Mucosa of stomach (tissue), 1 donor: ENCODE measurements around the gene EYS.
"Not testable (repeated sequence)": the region's sequence is repeated elsewhere in the genome, so short reads cannot be mapped to it uniquely, and the experiment has no call there.

Experiments used
- H3K27me3 ChIP-seq: one replicate; pipeline ENCODE4 v1.7.0; 2013; ENCODE audit warnings: mild to moderate bottlenecking, low read length; ENCODE audit not compliant: control insufficient read depth, insufficient read depth
- H3K36me3 ChIP-seq: one replicate; pipeline ENCODE4 v1.7.0; 2013; ENCODE audit warnings: low read length; ENCODE audit not compliant: control insufficient read depth, insufficient read depth
- H3K4me1 ChIP-seq: one replicate; pipeline ENCODE4 v1.7.0; 2013; ENCODE audit warnings: mild to moderate bottlenecking, low read length; ENCODE audit not compliant: control insufficient read depth, insufficient read depth
- H3K4me3 ChIP-seq: one replicate; pipeline ENCODE4 v1.7.0; 2013; ENCODE audit warnings: low read length
- H3K9ac ChIP-seq: one replicate; pipeline ENCODE4 v1.7.0; 2013; ENCODE audit warnings: mild to moderate bottlenecking, low read length, moderate library complexity
- H3K9me3 ChIP-seq: one replicate; pipeline ENCODE4 v1.7.0; 2013; ENCODE audit warnings: mild to moderate bottlenecking, low read length, moderate library complexity; ENCODE audit not compliant: control insufficient read depth
- donor health status: Pancreatic carcinoma.

EYS gene

DNA sequence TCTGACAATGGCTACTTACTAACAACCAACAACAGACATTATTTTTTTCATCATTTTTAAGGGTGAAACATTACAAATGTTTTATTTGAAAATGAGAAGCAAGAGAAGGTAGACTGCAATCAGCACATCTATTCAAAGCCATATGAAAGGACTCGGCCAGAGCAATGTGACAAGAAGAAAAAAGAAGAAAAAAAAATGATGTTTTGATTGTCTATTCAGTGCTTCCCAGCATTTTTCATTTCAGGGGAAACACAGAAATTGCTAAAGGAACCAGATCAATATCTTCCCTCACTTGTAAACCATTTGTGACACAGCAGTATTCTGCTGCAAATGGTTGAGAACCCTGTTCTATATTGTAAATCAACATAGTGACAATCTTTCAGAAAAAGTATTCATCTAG is 270.7 kb downstream of the EYS start:
- H3K4me3 ChIP-seq = no peak overlapping the region
- no peaks in the 10 kb centered on the region for H3K4me1 ChIP-seq
- no peaks in the 10 kb centered on the region for H3K27me3 ChIP-seq
- no peak overlapping the region for H3K9ac ChIP-seq
- no peaks in the 10 kb centered on the region for H3K9me3 ChIP-seq
- no peaks in the 10 kb centered on the region for H3K36me3 ChIP-seq

- Histone ChIP-seq H3K36me3 (no peaks in the 10 kb centered on the region), H3K9ac (no peak overlapping the region), H3K9me3 (no peaks in the 10 kb centered on the region), H3K27me3 (no peaks in the 10 kb centered on the region), H3K4me1 (no peaks in the 10 kb centered on the region), H3K4me3 (no peak overlapping the region)
Measured at GRCh38 chr6:65416621-65417020, 290.4 kb downstream of the EYS start.

DNA sequence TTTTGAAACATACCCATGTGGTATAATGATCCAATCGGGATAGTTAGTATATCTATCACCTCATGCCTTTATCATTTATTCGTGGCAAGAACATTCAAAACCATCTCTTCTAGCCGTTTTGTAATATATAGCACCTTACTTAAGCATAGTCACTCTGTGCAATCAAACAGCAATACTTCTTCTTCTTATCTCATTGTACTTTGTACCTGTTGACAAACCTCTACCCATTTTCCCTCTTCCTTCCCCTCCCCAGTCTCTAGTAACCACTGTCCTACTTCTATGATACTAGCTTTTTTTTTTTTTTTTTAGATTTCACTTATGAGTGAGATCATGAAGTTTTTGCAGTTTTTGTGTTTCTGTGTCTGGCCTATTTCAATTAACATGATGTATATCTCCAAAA is 296.7 kb downstream of the EYS start:
- no peaks in the 10 kb centered on the region for H3K36me3 ChIP-seq
- no peaks in the 10 kb centered on the region for H3K27me3 ChIP-seq
- no peaks in the 10 kb centered on the region for H3K9me3 ChIP-seq
- no peak overlapping the region for H3K4me3 ChIP-seq
- H3K9ac ChIP-seq = no peak overlapping the region
- H3K4me1 ChIP-seq = no peaks in the 10 kb centered on the region

- Histone ChIP-seq H3K36me3 (no peaks in the 10 kb centered on the region), H3K4me1 (no peaks in the 10 kb centered on the region), H3K9me3 (no peaks in the 10 kb centered on the region), H3K27me3 (no peaks in the 10 kb centered on the region), H3K4me3 (no peak overlapping the region), H3K9ac (no peak overlapping the region)
Measured at GRCh38 chr6:65402564-65402963, 304.5 kb downstream of the EYS start.

- H3K27me3 ChIP-seq = no peaks in the 10 kb centered on the region
- no peaks in the 10 kb centered on the region for H3K36me3 ChIP-seq
- H3K4me3 ChIP-seq = no peak overlapping the region
- H3K9me3 ChIP-seq = no peaks in the 10 kb centered on the region
- no peak overlapping the region for H3K9ac ChIP-seq
- H3K4me1 ChIP-seq = no peaks in the 10 kb centered on the region
Measured at GRCh38 chr6:65399355-65400084, 307.5 kb downstream of the EYS start.

DNA sequence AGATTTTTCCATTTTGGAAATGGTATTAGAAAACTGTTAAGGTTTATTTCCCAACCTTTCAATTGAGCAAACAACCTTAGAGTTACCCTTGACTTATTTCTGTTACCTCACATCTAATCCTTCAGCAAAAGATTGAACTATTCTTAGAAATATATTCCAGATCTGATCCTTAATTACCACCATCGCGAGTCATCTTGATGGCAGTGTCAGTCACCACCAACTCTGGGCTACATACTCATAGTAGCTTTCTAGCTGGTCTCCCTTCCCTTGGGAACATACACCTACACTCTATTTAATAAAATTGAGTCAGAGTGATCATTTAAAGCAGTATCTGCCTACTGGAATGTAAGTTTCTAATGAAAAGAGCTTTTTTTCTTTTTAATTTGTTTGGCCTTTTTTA is 308.2 kb downstream of the EYS start:
- Histone ChIP-seq H3K9me3 (no peaks in the 10 kb centered on the region), H3K4me1 (no peaks in the 10 kb centered on the region), H3K36me3 (no peaks in the 10 kb centered on the region), H3K27me3 (no peaks in the 10 kb centered on the region), H3K9ac (no peak overlapping the region), H3K4me3 (no peak overlapping the region)

GRCh38 chr6:65350530-65350929 is 356.5 kb downstream of the EYS start:
- Histone ChIP-seq H3K4me3 (no peak overlapping the region), H3K9me3 (no peaks in the 10 kb centered on the region), H3K9ac (no peak overlapping the region), H3K4me1 (no peaks in the 10 kb centered on the region), H3K36me3 (no peaks in the 10 kb centered on the region), H3K27me3 (no peaks in the 10 kb centered on the region)

- not testable (repeated sequence) for H3K4me1 ChIP-seq, H3K36me3 ChIP-seq, H3K27me3 ChIP-seq, H3K9ac ChIP-seq, H3K4me3 ChIP-seq, H3K9me3 ChIP-seq
Measured at GRCh38 chr6:65302655-65303054, 404.4 kb downstream of the EYS start.

DNA sequence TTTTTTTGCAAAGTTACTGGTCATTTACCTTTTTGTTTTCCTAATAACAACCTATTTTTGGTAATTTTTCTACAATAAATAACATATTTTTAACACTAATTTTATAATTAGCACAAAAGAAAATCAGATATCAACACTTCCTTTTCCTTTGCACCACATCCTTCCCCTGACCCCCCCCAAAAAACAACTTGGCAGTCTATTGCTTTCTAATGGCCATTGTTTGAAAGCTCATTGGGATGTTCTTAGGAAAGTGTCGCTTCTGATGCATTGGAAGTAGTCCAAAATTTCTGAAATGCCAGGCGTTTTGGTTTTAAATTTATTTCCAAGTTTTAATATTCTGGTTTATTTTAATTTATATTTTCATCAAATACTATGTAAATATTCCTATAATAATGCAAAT is 407.8 kb downstream of the EYS start:
- Histone ChIP-seq H3K9me3 (no peaks in the 10 kb centered on the region), H3K9ac (no peak overlapping the region), H3K27me3 (no peaks in the 10 kb centered on the region), H3K36me3 (no peaks in the 10 kb centered on the region), H3K4me1 (no peaks in the 10 kb centered on the region), H3K4me3 (no peak overlapping the region)

GRCh38 chr6:65295812-65296211 is 411.2 kb downstream of the EYS start:
- H3K9ac ChIP-seq = no peak overlapping the region
- no peak overlapping the region for H3K4me3 ChIP-seq
- no peaks in the 10 kb centered on the region for H3K27me3 ChIP-seq
- no peaks in the 10 kb centered on the region for H3K36me3 ChIP-seq
- no peaks in the 10 kb centered on the region for H3K4me1 ChIP-seq
- H3K9me3 ChIP-seq = no peaks in the 10 kb centered on the region

- Histone ChIP-seq H3K9ac (no peak overlapping the region), H3K36me3 (no peaks in the 10 kb centered on the region), H3K27me3 (no peaks in the 10 kb centered on the region), H3K9me3 (no peaks in the 10 kb centered on the region), H3K4me3 (no peak overlapping the region), H3K4me1 (no peaks in the 10 kb centered on the region)
Measured at GRCh38 chr6:65289491-65289890, 417.5 kb downstream of the EYS start.

DNA sequence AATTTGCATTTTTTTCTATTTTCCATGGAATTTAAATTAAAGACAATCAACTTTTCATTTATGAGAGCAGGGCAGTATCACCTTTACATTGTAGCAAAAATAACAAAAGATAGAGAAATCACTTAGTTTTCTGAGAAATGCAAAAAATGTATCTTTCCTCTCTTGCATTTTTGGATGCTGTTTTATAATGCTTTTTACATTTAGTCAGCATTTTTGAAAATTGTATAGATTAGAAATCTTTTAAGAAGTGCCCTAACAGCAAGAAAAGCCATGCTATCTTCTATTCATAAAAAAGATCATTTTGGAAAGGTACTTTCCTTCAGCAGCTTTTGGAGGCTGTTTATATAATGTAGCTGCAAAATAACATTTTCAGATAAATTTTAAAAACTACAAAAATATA is 421.8 kb downstream of the EYS start:
- Histone ChIP-seq H3K9ac (no peak overlapping the region), H3K27me3 (no peaks in the 10 kb centered on the region), H3K9me3 (no peaks in the 10 kb centered on the region), H3K4me3 (no peak overlapping the region), H3K4me1 (no peaks in the 10 kb centered on the region), H3K36me3 (no peaks in the 10 kb centered on the region)

GRCh38 chr6:65280060-65280459 is 427.0 kb downstream of the EYS start:
- Histone ChIP-seq H3K4me3 (no peak overlapping the region), H3K9ac (no peak overlapping the region), H3K4me1 (no peaks in the 10 kb centered on the region), H3K27me3 (no peaks in the 10 kb centered on the region), H3K36me3 (no peaks in the 10 kb centered on the region), H3K9me3 (no peaks in the 10 kb centered on the region)
